B cell (primary cell): ENCODE measurements around the gene PRKCQ. TPM values are rescaled to one million over a fixed set of nuclear protein-coding genes. Genes with fewer than 3 reads are reported as not detected.

ENCODE experiments used
- ATAC-seq: fragments of 200-7000 bp; cut with Tn5 transposase; one replicate; pipeline ENCODE4 v1.10.0; 2021; ENCODE audit warnings: low read depth, mild to moderate bottlenecking, moderate number of reproducible peaks, moderate library complexity
- CTCF ChIA-PET: fragments of 350-600 bp; sonication (Branson Sonifier 250); formaldehyde crosslinking; loops from one replicate; lab custom pipeline; 2021; ENCODE audit warnings: antibody characterized with exemption, inconsistent platforms; lab: Charles Lee
- POLR2A ChIA-PET: fragments of 350-600 bp; sonication (Branson Sonifier 250); formaldehyde crosslinking; loops from one replicate; lab custom pipeline; 2021; ENCODE audit warnings: antibody characterized with exemption; lab: Charles Lee
- DNase-seq: peaks from one replicate; pipeline ENCODE4 v3.0.0; 2013
- H2AFZ ChIP-seq: 2 replicates; pipeline ENCODE4 v1.6.1; 2012; ENCODE audit warnings: mild to moderate bottlenecking, low read depth, low read length; ENCODE audit not compliant: insufficient read depth, poor library complexity, severe bottlenecking
- H3K27ac ChIP-seq, 2 donors: 1 replicate in 1 of 2; 2 replicates in 1 of 2; pipeline ENCODE4 v1.5.1; 2012 to 2013; ENCODE audit warnings: low read length in 2 of 2, mild to moderate bottlenecking in 2 of 2, moderate library complexity in 1 of 2
- H3K27me3 ChIP-seq, 4 experiments: fragments of 200-600 bp in 1 of 4; sonication (generic) in 1 of 4; replicated peaks in 1 of 4; 1 replicate in 2 of 4; 2 replicates in 2 of 4; pipeline versions ENCODE4 v1.6.1 to v1.7.0; 2013 to 2016; ENCODE audit warnings: low read length in 3 of 4, mild to moderate bottlenecking in 2 of 4, mixed read lengths in 1 of 4, moderate library complexity in 1 of 4; ENCODE audit not compliant: insufficient read depth in 4 of 4, control insufficient read depth in 3 of 4; ENCODE audit errors: control extremely low read depth in 1 of 4
- H3K36me3 ChIP-seq, 2 experiments: replicated peaks in 1 of 2; 1 replicate in 1 of 2; 2 replicates in 1 of 2; pipeline versions ENCODE4 v1.6.1 to v1.7.1; 2013; ENCODE audit warnings: low read length in 1 of 2; ENCODE audit not compliant: insufficient read depth in 2 of 2, control insufficient read depth in 1 of 2; ENCODE audit errors: control extremely low read depth in 1 of 2, extremely low read depth in 1 of 2
- H3K4me1 ChIP-seq, 2 donors: fragments of 200-600 bp in 1 of 2; sonication (generic) in 1 of 2; 1 replicate in 1 of 2; 2 replicates in 1 of 2; pipeline versions ENCODE4 v1.5.1 to v1.6.1; 2013 to 2017; ENCODE audit warnings: low read length in 2 of 2; ENCODE audit not compliant: control insufficient read depth in 2 of 2, insufficient read depth in 2 of 2
- H3K4me2 ChIP-seq: replicated peaks from 2 replicates; pipeline ENCODE3; 2012; ENCODE audit warnings: mild to moderate bottlenecking, low read depth, low read length; ENCODE audit not compliant: poor library complexity, severe bottlenecking
- H3K4me3 ChIP-seq, 5 experiments: fragments of 200-600 bp in 1 of 5; sonication (generic) in 1 of 5; 1 replicate in 3 of 5; 2 replicates in 2 of 5; pipeline versions ENCODE4 v1.5.1 to v1.7.0; 2011 to 2016; ENCODE audit warnings: low read length in 4 of 5, mild to moderate bottlenecking in 4 of 5, low read depth in 2 of 5, control low read depth in 1 of 5, moderate library complexity in 1 of 5; ENCODE audit not compliant: insufficient read depth in 1 of 5; ENCODE audit errors: control extremely low read depth in 1 of 5, extremely low read depth in 1 of 5
- H3K79me2 ChIP-seq: fragments of 200-600 bp; sonication (generic); one replicate; pipeline ENCODE4 v1.6.0; 2016; ENCODE audit warnings: low read length; ENCODE audit not compliant: control insufficient read depth, insufficient read depth
- H3K9ac ChIP-seq: fragments of 200-600 bp; sonication (generic); 2 replicates; pipeline ENCODE4 v1.6.1; 2017; ENCODE audit warnings: mild to moderate bottlenecking, low read length, moderate library complexity
- H3K9me3 ChIP-seq, 3 donors: one replicate each; pipeline versions ENCODE4 v1.6.1 to v1.7.1; 2013; ENCODE audit warnings: low read length in 2 of 3; ENCODE audit not compliant: control insufficient read depth in 2 of 3, insufficient read depth in 1 of 3; ENCODE audit errors: control extremely low read depth in 1 of 3
- H4K20me1 ChIP-seq: 2 replicates; pipeline ENCODE4 v1.6.0; 2012; ENCODE audit warnings: mild to moderate bottlenecking, low read length; ENCODE audit not compliant: insufficient read depth, control insufficient read depth, poor library complexity, severe bottlenecking
- H3K27ac Mint-ChIP-seq: one replicate; pipeline ENCODE4 v1.8.0; 2021; ENCODE audit warnings: mixed read lengths
- H3K27me3 Mint-ChIP-seq: one replicate; pipeline ENCODE4 v1.8.0; 2021; ENCODE audit warnings: mixed read lengths
- H3K4me1 Mint-ChIP-seq: one replicate; pipeline ENCODE4 v1.8.0; 2021; ENCODE audit warnings: mixed read lengths
- H3K4me3 Mint-ChIP-seq: one replicate; pipeline ENCODE4 v1.8.0; 2021; ENCODE audit warnings: mixed read lengths
- H3K9me3 Mint-ChIP-seq: one replicate; pipeline ENCODE4 v1.8.0; 2022; ENCODE audit warnings: mixed read lengths; ENCODE audit not compliant: insufficient read depth
- CTCF ChIP-seq: fragments of 200-600 bp; IDR thresholded peaks from one replicate; pipeline ENCODE4 v1.8.0; 2022; ENCODE audit warnings: antibody characterized with exemption, mild to moderate bottlenecking
- EZH2 ChIP-seq: IDR thresholded peaks from 2 replicates; pipeline ENCODE4 v1.6.1; 2012; ENCODE audit warnings: borderline replicate concordance, low read depth, mild to moderate bottlenecking, moderate library complexity, low read length; ENCODE audit not compliant: insufficient read depth, poor library complexity, severe bottlenecking
- WGBS: methylation state at CpG from one replicate; pipeline ENCODE4 v1.1.5; 2013; ENCODE audit warnings: missing lambda C conversion rate; ENCODE audit not compliant: insufficient coverage; 5-methylcytosine and 5-hydroxymethylcytosine counted together
- intact Hi-C: fragments of 100-400 bp; cut with micrococcal nuclease; formaldehyde crosslinking; loops from one replicate; pipeline ENCODE4 v1.10.0; 2022
- polyA plus RNA-seq: library from polyadenylated mRNA; depleted of rRNA; stranded (reverse); fragments of >200 nt; gene quantifications from 2 replicates; pipeline ENCODE4 v1.2.3, GENCODE V29; 2012
- total RNA-seq, 2 donors: library from RNA; stranded (reverse); fragments of 120-200 nt in 1 of 2; gene quantifications; 1 replicate in 1 of 2; 2 replicates in 1 of 2; pipeline versions ENCODE4 v1.2.3 to v1.2.4, GENCODE V29; 2013 to 2022

Gene PRKCQ
- total and polyA plus RNA-seq, 2 donors (not counting 1 experiment from before 2014, with no cell fraction given), result 0.15 to 0.16 TPM

DNA sequence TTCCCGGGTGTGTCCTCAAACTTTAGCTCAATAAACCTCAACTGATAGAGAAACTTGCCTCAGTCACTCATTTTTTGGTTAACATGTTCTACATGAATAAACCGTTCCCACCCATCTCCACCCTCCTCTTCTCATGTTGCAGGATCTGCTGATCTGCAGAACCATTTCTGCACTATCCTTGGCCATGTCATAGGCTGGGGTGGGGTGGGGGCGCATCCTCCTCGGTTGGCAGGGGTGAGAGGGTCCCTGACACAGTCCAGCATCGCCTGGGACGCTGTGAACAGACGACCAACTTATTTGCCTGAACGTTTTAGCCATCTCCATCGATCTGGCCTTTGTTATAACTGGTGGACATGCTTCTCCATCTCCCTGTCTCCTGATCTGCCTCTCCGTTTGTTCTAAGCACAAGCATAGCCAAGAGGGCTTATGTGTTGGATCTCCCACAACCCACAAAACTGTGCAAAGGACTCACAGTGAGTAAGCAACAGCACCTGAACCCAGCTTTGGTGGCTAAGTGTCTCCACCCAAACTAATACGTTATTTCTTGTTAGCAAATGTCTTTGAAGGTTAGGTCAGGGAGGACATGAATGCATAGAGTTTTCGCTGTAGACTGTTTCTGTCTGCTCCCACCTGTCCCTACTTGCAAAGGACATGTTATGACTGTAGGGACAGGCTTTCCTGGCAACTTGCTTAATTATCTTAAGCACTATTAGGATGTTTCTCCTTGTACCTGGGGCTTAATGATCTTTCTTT, 51.7 kb downstream of the PRKCQ start:
- ATAC-seq, result no peak
- POLR2A ChIA-PET, result no interaction called here
- intact Hi-C loops, result no loop called here

More for the DNA sequence above, 51.7 kb downstream of the PRKCQ start:
- TF ChIP-seq EZH2, result no peak
- TF ChIP-seq CTCF, result no peak
- Histone ChIP-seq H3K9me3 (no peaks in the 10 kb centered on the region), H4K20me1 (no peaks in the 10 kb centered on the region), H3K27ac (no peak overlapping the region), H3K4me2 (no peak overlapping the region), H3K4me3 (no peak overlapping the region), H3K79me2 (no peaks in the 10 kb centered on the region), H2AFZ (no peak overlapping the region), H3K36me3 (no peaks in the 10 kb centered on the region), H3K4me1 (no peaks in the 10 kb centered on the region), H3K27me3 (no peaks in the 10 kb centered on the region), H3K9ac (no peak overlapping the region)
- Mint-ChIP-seq H3K9me3 (no peaks in the 10 kb centered on the region), H3K27ac (no peak overlapping the region), H3K4me3 (no peak overlapping the region), H3K27me3 (peaks cover 16% of the 10 kb centered on the region), H3K4me1 (no peaks in the 10 kb centered on the region)
- CTCF ChIA-PET, result interaction anchor here (0.5 kb wide), 1 partner anchor 359 kb away, joined by 3 read pairs; no protein-coding TSS in a partner anchor
- no peak for DNase-seq
- 95% methylated on average over 11 of the region's 12 CpGs for WGBS
